Measurements from ENCODE around the gene RBP4.

The RBP4 gene

GRCh38 chr10:93579089-93579488, 21.9 kb downstream of the RBP4 start:
- Histone ChIP-seq H3K9ac (ENCODE audit: low read depth, low read length, poor library complexity) (no peak overlapping the region), H3K14ac (ENCODE audit: low read length) (no peak overlapping the region), H3K36me3 (replicated peaks in 1 of 2; ENCODE audit: control insufficient read depth in 2 of 2, insufficient read depth in 2 of 2, low read length in 2 of 2) (no peaks in the 10 kb centered on the region), H3K18ac (ENCODE audit: low read length) (no peak overlapping the region), H3K9me3 (replicated peaks in 1 of 2; ENCODE audit: control insufficient read depth in 2 of 2, insufficient read depth in 1 of 2, low read depth in 1 of 2, low read length in 2 of 2) (peaks cover 1 to 3% of the 10 kb centered on the region in 2 donors), H3K27ac (replicated peaks; ENCODE audit: low read length) (no peak overlapping the region), H2AK5ac (ENCODE audit: low read depth, low read length) (no peak overlapping the region), H2AFZ (ENCODE audit: low read length) (no peak overlapping the region), H3K79me1 (ENCODE audit: low read depth, low read length) (no peaks in the 10 kb centered on the region), H3K4me2 (ENCODE audit: insufficient read depth, low read length, poor library complexity, severe bottlenecking) (no peak overlapping the region), H2BK15ac (ENCODE audit: low read length) (no peak overlapping the region), H2BK12ac (ENCODE audit: low read length) (no peak overlapping the region), H2BK5ac (ENCODE audit: low read length) (no peak overlapping the region), H4K8ac (ENCODE audit: low read depth, low read length) (no peak overlapping the region), H2BK120ac (ENCODE audit: low read depth, low read length) (no peak overlapping the region), H3K4me1 (ENCODE audit: control insufficient read depth in 2 of 2, insufficient read depth in 1 of 2, low read depth in 1 of 2, low read length in 2 of 2) (peaks cover 8% of the 10 kb centered on the region in 2 donors), H3K4ac (ENCODE audit: low read length) (no peak overlapping the region), H4K91ac (ENCODE audit: low read depth, low read length, poor library complexity) (no peak overlapping the region), H3K27me3 (ENCODE audit: control insufficient read depth in 3 of 3, insufficient read depth in 3 of 3, low read depth in 1 of 3, low read length in 3 of 3) (peaks cover 0 to 26% (median 0%) of the 10 kb centered on the region in 3 experiments), H3K4me3 (ENCODE audit: low read length in 2 of 2) (no peak overlapping the region), H3K23ac (ENCODE audit: low read depth, low read length, poor library complexity) (no peak overlapping the region)
- no peak for DNase-seq (ENCODE audit: low spot score)
- WGBS, 2 donors (ENCODE audit: extremely low coverage in 2 of 2, insufficient read length in 2 of 2, insufficient replicate concordance in 1 of 2), result no CpG with 5 or more reads among the region's 7 CpGs

GRCh38 chr10:93577565-93577964, 23.5 kb downstream of the RBP4 start:
- DNase-seq (ENCODE audit: low spot score), result no peak
- no peak overlapping the region for H3K14ac ChIP-seq (ENCODE audit: low read length)

GRCh38 chr10:93576888-93577287, 24.1 kb downstream of the RBP4 start:
- Histone ChIP-seq H3K4me3 (ENCODE audit: low read length in 2 of 2) (no peak overlapping the region), H3K36me3 (replicated peaks in 1 of 2; ENCODE audit: control insufficient read depth in 2 of 2, insufficient read depth in 2 of 2, low read length in 2 of 2) (no peaks in the 10 kb centered on the region), H2BK120ac (ENCODE audit: low read depth, low read length) (no peak overlapping the region), H2BK12ac (ENCODE audit: low read length) (no peak overlapping the region), H3K79me1 (ENCODE audit: low read depth, low read length) (no peaks in the 10 kb centered on the region), H3K4me2 (ENCODE audit: insufficient read depth, low read length, poor library complexity, severe bottlenecking) (no peak overlapping the region), H3K18ac (ENCODE audit: low read length) (no peak overlapping the region), H2BK5ac (ENCODE audit: low read length) (no peak overlapping the region), H3K27me3 (ENCODE audit: control insufficient read depth in 3 of 3, insufficient read depth in 3 of 3, low read depth in 1 of 3, low read length in 3 of 3) (peaks cover 0 to 48% (median 0%) of the 10 kb centered on the region in 3 experiments), H3K9me3 (replicated peaks in 1 of 2; ENCODE audit: control insufficient read depth in 2 of 2, insufficient read depth in 1 of 2, low read depth in 1 of 2, low read length in 2 of 2) (peaks cover 1 to 3% of the 10 kb centered on the region in 2 donors), H3K14ac (ENCODE audit: low read length) (no peak overlapping the region), H3K4ac (ENCODE audit: low read length) (no peak overlapping the region), H4K91ac (ENCODE audit: low read depth, low read length, poor library complexity) (no peak overlapping the region), H2BK15ac (ENCODE audit: low read length) (no peak overlapping the region), H3K23ac (ENCODE audit: low read depth, low read length, poor library complexity) (no peak overlapping the region), H3K4me1 (ENCODE audit: control insufficient read depth in 2 of 2, insufficient read depth in 1 of 2, low read depth in 1 of 2, low read length in 2 of 2) (peaks cover 8% of the 10 kb centered on the region in 2 donors), H3K27ac (replicated peaks; ENCODE audit: low read length) (no peak overlapping the region), H2AFZ (ENCODE audit: low read length) (no peak overlapping the region), H3K9ac (ENCODE audit: low read depth, low read length, poor library complexity) (no peak overlapping the region), H4K8ac (ENCODE audit: low read depth, low read length) (no peak overlapping the region), H2AK5ac (ENCODE audit: low read depth, low read length) (no peak overlapping the region)
- DNase-seq (ENCODE audit: low spot score), result no peak
- WGBS, 2 donors (ENCODE audit: extremely low coverage in 2 of 2, insufficient read length in 2 of 2, insufficient replicate concordance in 1 of 2), result no CpG with 5 or more reads among the region's 3 CpGs

More at GRCh38 chr10:93577565-93577964, 23.5 kb downstream of the RBP4 start:
- Histone ChIP-seq H4K8ac (ENCODE audit: low read depth, low read length) (no peak overlapping the region), H3K9me3 (replicated peaks in 1 of 2; ENCODE audit: control insufficient read depth in 2 of 2, insufficient read depth in 1 of 2, low read depth in 1 of 2, low read length in 2 of 2) (peaks cover 1 to 3% of the 10 kb centered on the region in 2 donors), H3K18ac (ENCODE audit: low read length) (no peak overlapping the region), H3K4me3 (ENCODE audit: low read length in 2 of 2) (no peak overlapping the region), H3K23ac (ENCODE audit: low read depth, low read length, poor library complexity) (no peak overlapping the region), H3K4me2 (ENCODE audit: insufficient read depth, low read length, poor library complexity, severe bottlenecking) (no peak overlapping the region), H2BK120ac (ENCODE audit: low read depth, low read length) (no peak overlapping the region), H3K4ac (ENCODE audit: low read length) (no peak overlapping the region), H3K27me3 (ENCODE audit: control insufficient read depth in 3 of 3, insufficient read depth in 3 of 3, low read depth in 1 of 3, low read length in 3 of 3) (peaks cover 0 to 41% (median 0%) of the 10 kb centered on the region in 3 experiments), H2BK5ac (ENCODE audit: low read length) (no peak overlapping the region), H3K4me1 (ENCODE audit: control insufficient read depth in 2 of 2, insufficient read depth in 1 of 2, low read depth in 1 of 2, low read length in 2 of 2) (peaks cover 8% of the 10 kb centered on the region in 2 donors), H2BK15ac (ENCODE audit: low read length) (no peak overlapping the region), H2AFZ (ENCODE audit: low read length) (no peak overlapping the region), H4K91ac (ENCODE audit: low read depth, low read length, poor library complexity) (no peak overlapping the region), H2AK5ac (ENCODE audit: low read depth, low read length) (no peak overlapping the region), H2BK12ac (ENCODE audit: low read length) (no peak overlapping the region), H3K9ac (ENCODE audit: low read depth, low read length, poor library complexity) (no peak overlapping the region), H3K79me1 (ENCODE audit: low read depth, low read length) (no peaks in the 10 kb centered on the region), H3K36me3 (replicated peaks in 1 of 2; ENCODE audit: control insufficient read depth in 2 of 2, insufficient read depth in 2 of 2, low read length in 2 of 2) (no peaks in the 10 kb centered on the region), H3K27ac (replicated peaks; ENCODE audit: low read length) (no peak overlapping the region)
- WGBS, 2 donors (ENCODE audit: extremely low coverage in 2 of 2, insufficient read length in 2 of 2, insufficient replicate concordance in 1 of 2), result no CpG with 5 or more reads among the region's 3 CpGs

- Histone ChIP-seq H3K14ac (ENCODE audit: low read length) (no peak overlapping the region), H3K18ac (ENCODE audit: low read length) (no peak overlapping the region), H2BK5ac (ENCODE audit: low read length) (no peak overlapping the region), H3K4me3 (ENCODE audit: low read length in 2 of 2) (no peak overlapping the region), H2BK12ac (ENCODE audit: low read length) (no peak overlapping the region), H2AFZ (ENCODE audit: low read length) (no peak overlapping the region), H3K9me3 (replicated peaks in 1 of 2; ENCODE audit: control insufficient read depth in 2 of 2, insufficient read depth in 1 of 2, low read depth in 1 of 2, low read length in 2 of 2) (no peaks in the 10 kb centered on the region), H3K36me3 (replicated peaks in 1 of 2; ENCODE audit: control insufficient read depth in 2 of 2, insufficient read depth in 2 of 2, low read length in 2 of 2) (no peaks in the 10 kb centered on the region), H3K4ac (ENCODE audit: low read length) (no peak overlapping the region), H2AK5ac (ENCODE audit: low read depth, low read length) (no peak overlapping the region), H4K91ac (ENCODE audit: low read depth, low read length, poor library complexity) (no peak overlapping the region), H2BK15ac (ENCODE audit: low read length) (no peak overlapping the region), H2BK120ac (ENCODE audit: low read depth, low read length) (no peak overlapping the region), H3K9ac (ENCODE audit: low read depth, low read length, poor library complexity) (no peak overlapping the region), H3K79me1 (ENCODE audit: low read depth, low read length) (no peaks in the 10 kb centered on the region), H4K8ac (ENCODE audit: low read depth, low read length) (no peak overlapping the region), H3K27ac (replicated peaks; ENCODE audit: low read length) (no peak overlapping the region), H3K4me1 (ENCODE audit: control insufficient read depth in 2 of 2, insufficient read depth in 1 of 2, low read depth in 1 of 2, low read length in 2 of 2) (no peaks in the 10 kb centered on the region), H3K4me2 (ENCODE audit: insufficient read depth, low read length, poor library complexity, severe bottlenecking) (no peak overlapping the region), H3K27me3 (ENCODE audit: control insufficient read depth in 3 of 3, insufficient read depth in 3 of 3, low read depth in 1 of 3, low read length in 3 of 3) (peaks cover 0 to 75% (median 7%) of the 10 kb centered on the region in 3 experiments), H3K23ac (ENCODE audit: low read depth, low read length, poor library complexity) (no peak overlapping the region)
- no peak for DNase-seq (ENCODE audit: low spot score)
- no CpG with 5 or more reads among the region's 3 CpGs for WGBS, 2 donors (ENCODE audit: extremely low coverage in 2 of 2, insufficient read length in 2 of 2, insufficient replicate concordance in 1 of 2)
Measured at GRCh38 chr10:93573924-93574323, 27.1 kb downstream of the RBP4 start.

Data from neuronal stem cell (in vitro differentiated cells).